Keratinocyte (primary cell): ENCODE results near the gene LRIG1. TPM values are rescaled to one million over a fixed set of nuclear protein-coding genes. Genes with fewer than 3 reads are reported as not detected.

Experiments used
- DNase-seq: peaks from one replicate; pipeline ENCODE4 v3.0.0-alpha.2; 2011; ENCODE audit warnings: low read depth, missing footprints, low spot score
- FAIRE-seq: peaks from 2 replicates; lab custom pipeline; 2011; peaks lifted over from hg19 to GRCh38; lab: Jason Lieb, UNC
- H2AFZ ChIP-seq: 2 replicates; pipeline ENCODE4 v1.6.0; 2012; ENCODE audit warnings: low read length, control low read depth, inconsistent platforms; ENCODE audit not compliant: control insufficient read depth
- H3K27ac ChIP-seq: 2 replicates; pipeline ENCODE4 v1.5.1; 2011; ENCODE audit warnings: low read length; ENCODE audit not compliant: control insufficient read depth, insufficient read depth
- H3K27me3 ChIP-seq: 3 replicates; pipeline ENCODE4 v1.6.0; 2011; ENCODE audit warnings: low read length; ENCODE audit not compliant: control insufficient read depth, insufficient read depth; ENCODE audit errors: extremely low read depth
- H3K36me3 ChIP-seq, 2 experiments: 2 replicates in 1 of 2; 3 replicates in 1 of 2; pipeline ENCODE4 v1.5.1; 2011; ENCODE audit warnings: low read length in 2 of 2, mild to moderate bottlenecking in 1 of 2; ENCODE audit not compliant: control insufficient read depth in 2 of 2, insufficient read depth in 2 of 2; ENCODE audit errors: extremely low read depth in 1 of 2
- H3K4me1 ChIP-seq: 3 replicates; pipeline ENCODE4 v1.5.1; 2011; ENCODE audit warnings: low read length; ENCODE audit not compliant: control insufficient read depth, insufficient read depth; ENCODE audit errors: extremely low read depth
- H3K4me2 ChIP-seq: 3 replicates; pipeline ENCODE4 v1.6.0; 2011; ENCODE audit warnings: low read depth, low read length; ENCODE audit not compliant: control insufficient read depth, insufficient read depth; ENCODE audit errors: extremely low read depth
- H3K4me3 ChIP-seq, 3 experiments: fragments of 200-600 bp in 1 of 3; sonication (generic) in 1 of 3; 2 replicates in 2 of 3; 3 replicates in 1 of 3; pipeline ENCODE4 v1.5.1; 2011 to 2016; ENCODE audit warnings: low read length in 3 of 3, mild to moderate bottlenecking in 3 of 3, control low read depth in 2 of 3, inconsistent platforms in 1 of 3, low read depth in 1 of 3, mixed read lengths in 1 of 3, mixed run types in 1 of 3, moderate library complexity in 1 of 3; ENCODE audit not compliant: control insufficient read depth in 2 of 3, insufficient read depth in 2 of 3; ENCODE audit errors: extremely low read depth in 1 of 3
- H3K79me2 ChIP-seq: 2 replicates; pipeline ENCODE4 v1.6.0; 2012; ENCODE audit warnings: low read length; ENCODE audit not compliant: control insufficient read depth, insufficient read depth
- H3K9ac ChIP-seq: 3 replicates; pipeline ENCODE4 v1.6.0; 2011; ENCODE audit warnings: low read length; ENCODE audit not compliant: control insufficient read depth, insufficient read depth; ENCODE audit errors: extremely low read depth
- H3K9me1 ChIP-seq: 3 replicates; pipeline ENCODE4 v1.6.0; 2011; ENCODE audit warnings: low read length; ENCODE audit not compliant: control insufficient read depth, insufficient read depth; ENCODE audit errors: extremely low read depth
- H3K9me3 ChIP-seq: 2 replicates; pipeline ENCODE4 v1.5.1; 2012; ENCODE audit warnings: low read depth, low read length; ENCODE audit not compliant: control insufficient read depth
- H4K20me1 ChIP-seq: 3 replicates; pipeline ENCODE4 v1.6.0; 2011; ENCODE audit warnings: low read length; ENCODE audit not compliant: control insufficient read depth, insufficient read depth; ENCODE audit errors: extremely low read depth
- CTCF ChIP-seq, 3 experiments: IDR thresholded peaks in 1 of 3; conservative IDR thresholded peaks in 1 of 3; optimal IDR thresholded peaks in 1 of 3; 2 replicates in 2 of 3; 3 replicates in 1 of 3; pipeline versions ENCODE3 to v1.5.1; 2011; ENCODE audit warnings: low read length in 3 of 3, mild to moderate bottlenecking in 3 of 3, moderate library complexity in 2 of 3, control low read depth in 1 of 3, inconsistent platforms in 1 of 3; ENCODE audit not compliant: insufficient read depth in 2 of 3; ENCODE audit errors: extremely low read depth in 1 of 3
- EZH2 ChIP-seq: IDR thresholded peaks from one replicate; pipeline ENCODE4 v1.6.1; 2012; ENCODE audit warnings: inconsistent platforms, mild to moderate bottlenecking, low read length, moderate library complexity
- dilution Hi-C: fragments of 300-500 bp; cut with MboI; formaldehyde crosslinking; loops from one replicate; pipeline ENCODE4 v1.7.0; 2020; ENCODE audit warnings: low sequenced_read_pairs; ENCODE audit not compliant: extremely low pct_ligation_motif_present
- polyA minus RNA-seq, 3 experiments: library from RNA; depleted of rRNA, polyadenylated mRNA; stranded (reverse); fragments of >200 nt; gene quantifications; 1 replicate in 1 of 3; 2 replicates in 1 of 3; 3 replicates in 1 of 3; pipeline ENCODE4 v1.2.3, GENCODE V29; 2011
- polyA plus RNA-seq, 5 experiments: library from polyadenylated mRNA; depleted of rRNA in 3 of 5; stranded (reverse) in 3 of 5; stranded (forward) in 1 of 5; unstranded in 1 of 5; fragments of >200 nt; gene quantifications; 1 replicate in 1 of 5; 2 replicates in 3 of 5; 3 replicates in 1 of 5; pipeline versions ENCODE4 v1.2.1 to v1.2.3, GENCODE V29; 2011 to 2012; ENCODE audit warnings: missing spikeins in 2 of 5, low read depth in 1 of 5, low replicate concordance in 1 of 5

The LRIG1 gene
- polyA plus RNA-seq (6.8 to 18.5 TPM (median 17.2 TPM) in 3 replicates), polyA minus RNA-seq (27.4 to 75.5 TPM (median 34.8 TPM) in 3 replicates)
- polyA plus RNA-seq (2011; ENCODE audit: low read depth) = 2.9 TPM
- 8.3 and 9.4 TPM in 2 replicates for polyA plus RNA-seq (2011; cell fraction: cytosol; rRNA removed)
- polyA plus RNA-seq (2011; cell fraction: nucleus; rRNA removed) = 22.2 and 27.2 TPM in 2 replicates
- 4.2 and 16.4 TPM in 2 replicates for polyA plus RNA-seq (2012; ENCODE audit: low replicate concordance)
- 12.9 TPM for polyA minus RNA-seq (2011; cell fraction: cytosol; rRNA and poly(A)+ RNA removed)
- polyA minus RNA-seq (2011; cell fraction: nucleus; rRNA and poly(A)+ RNA removed) = 26.0 and 36.4 TPM in 2 replicates

- Histone ChIP-seq H3K4me1 (peaks cover 31% of the 10 kb centered on the region), H3K9ac (peak within 1 kb of the TSS; percentile 78), H3K79me2 (peaks cover 36% of the 10 kb centered on the region), H2AFZ (peak within 1 kb of the TSS; percentile 77), H3K9me1 (no peaks in the 10 kb centered on the region), H3K27ac (peak within 1 kb of the TSS; percentile 58), H4K20me1 (no peaks in the 10 kb centered on the region), H3K36me3 (no peaks in the 10 kb centered on the region), H3K9me3 (no peaks in the 10 kb centered on the region), H3K4me3 (peak within 1 kb of the TSS; percentile 63 to 90 (median 88)), H3K27me3 (peaks cover 4% of the 10 kb centered on the region), H3K4me2 (peak within 1 kb of the TSS; percentile 78)
- dilution Hi-C loops = no loop called here
- FAIRE-seq (peak; percentile 60), DNase-seq (peak; percentile 61)
- TF ChIP-seq CTCF (optimal IDR thresholded peaks at IDR 0.05 in 1 of 3, IDR thresholded peaks at IDR 0.05 in 1 of 3, conservative IDR thresholded peaks at IDR 0.05 in 1 of 3; ENCODE audit: extremely low read depth in 1 of 3, insufficient read depth in 2 of 3, low read length in 3 of 3) (peak in 2 of 3 experiments; percentile 10 to 28), EZH2 (no peak)
Observed at GRCh38 chr3:66500576-66501482, at the start of gene LRIG1. LRIG1 (minus strand) TSS chr3:66501022; CDS start chr3:66500407, 615 bp downstream.

GRCh38 chr3:66544619-66545429 lies 44.0 kb upstream of the LRIG1 start:
- H3K4me2 ChIP-seq = no peak overlapping the region
- H3K27ac ChIP-seq = no peak overlapping the region
- dilution Hi-C loops = no loop called here
- no peak for FAIRE-seq
- DNase-seq = no peak
- no peaks in the 10 kb centered on the region for H3K27me3 ChIP-seq
- no peaks in the 10 kb centered on the region for H4K20me1 ChIP-seq
- H3K9me1 ChIP-seq = no peaks in the 10 kb centered on the region
- H2AFZ ChIP-seq = no peak overlapping the region
- no peaks in the 10 kb centered on the region for H3K79me2 ChIP-seq
- H3K36me3 ChIP-seq = no peaks in the 10 kb centered on the region
- H3K4me3 ChIP-seq = no peak overlapping the region
- H3K9me3 ChIP-seq = no peaks in the 10 kb centered on the region
- no peaks in the 10 kb centered on the region for H3K4me1 ChIP-seq
- TF ChIP-seq CTCF (optimal IDR thresholded peaks at IDR 0.05 in 1 of 3, IDR thresholded peaks at IDR 0.05 in 1 of 3, conservative IDR thresholded peaks at IDR 0.05 in 1 of 3; ENCODE audit: extremely low read depth in 1 of 3, insufficient read depth in 2 of 3, low read length in 3 of 3) (no peak), EZH2 (no peak)
- no peak overlapping the region for H3K9ac ChIP-seq
